HepG2 (cell line): ENCODE results near the gene STK32B. TPM values are rescaled to one million over a fixed set of nuclear protein-coding genes. Genes with fewer than 3 reads are reported as not detected.

Experiments
- ATAC-seq: fragments of 200-7000 bp; cut with Tn5 transposase; 3 replicates; pipeline ENCODE4 v1.9.1; 2020; ENCODE audit warnings: mild to moderate bottlenecking, moderate library complexity
- BruUV-seq: library from RNA; stranded (reverse); fragments of 400-500 nt; replicated peaks from 2 replicates; lab custom pipeline; 2021; lab: Mats Ljungman, UMichigan
- CTCF ChIA-PET: fragments of 300-600 bp; formaldehyde crosslinking; extraction: SDS; loops from one replicate; lab custom pipeline; 2021; ENCODE audit warnings: low total read pairs, inconsistent platforms, low intra/inter-chr PET ratio; lab: Yijun Ruan, JAX
- POLR2A ChIA-PET: fragments of 350-600 bp; sonication (Branson Sonifier 250); formaldehyde crosslinking; loops from one replicate; lab custom pipeline; 2020; ENCODE audit warnings: antibody characterized with exemption, inconsistent platforms; lab: Yijun Ruan, JAX
- DNase-seq: peaks from one replicate; pipeline ENCODE4 v3.0.0-alpha.2; 2015; ENCODE audit warnings: low spot score
- FAIRE-seq: peaks from 3 replicates; lab custom pipeline; 2011; peaks lifted over from hg19 to GRCh38; lab: Jason Lieb, UNC
- H2AFZ ChIP-seq: one replicate; pipeline ENCODE4 v1.6.1; 2011; ENCODE audit warnings: low read length, inconsistent platforms
- H3K27ac ChIP-seq: fragments of 300-600 bp; 3 replicates; pipeline ENCODE4 v1.8.0; 2011; ENCODE audit warnings: mixed run types, mild to moderate bottlenecking, mixed read lengths, low read length, inconsistent platforms; ENCODE audit not compliant: insufficient read depth; ENCODE audit errors: extremely low read length
- H3K27me3 ChIP-seq, 2 experiments: fragments of 200-600 bp in 1 of 2; 2 replicates in 1 of 2; 3 replicates in 1 of 2; pipeline versions ENCODE4 v1.6.0 to v1.8.0; 2011; ENCODE audit warnings: low read length in 2 of 2, mild to moderate bottlenecking in 2 of 2, moderate library complexity in 2 of 2, inconsistent platforms in 1 of 2; ENCODE audit not compliant: insufficient read depth in 2 of 2, control insufficient read depth in 1 of 2
- H3K36me3 ChIP-seq, 2 experiments: fragments of 200-600 bp in 1 of 2; replicated peaks in 1 of 2; 2 replicates in 1 of 2; 3 replicates in 1 of 2; pipeline versions ENCODE4 v1.5.1 to v1.8.0; 2011; ENCODE audit warnings: low read length in 2 of 2, inconsistent platforms in 1 of 2; ENCODE audit not compliant: insufficient read depth in 2 of 2, control insufficient read depth in 1 of 2
- H3K4me1 ChIP-seq: 2 replicates; pipeline ENCODE4 v1.5.1; 2012; ENCODE audit warnings: low read length, inconsistent platforms; ENCODE audit not compliant: insufficient read depth
- H3K4me2 ChIP-seq: 2 replicates; pipeline ENCODE4 v1.6.0; 2011; ENCODE audit warnings: low read depth, low read length, inconsistent platforms
- H3K4me3 ChIP-seq, 3 experiments: fragments of 200-600 bp in 1 of 3; sonication (generic), shearing (Covaris generic) in 1 of 3; replicated peaks in 1 of 3; 2 replicates each; pipeline ENCODE4 v1.5.1; 2011 to 2016; ENCODE audit warnings: low read length in 3 of 3, inconsistent platforms in 2 of 3, low read depth in 2 of 3, mild to moderate bottlenecking in 2 of 3, control low read depth in 1 of 3, mixed read lengths in 1 of 3; ENCODE audit not compliant: insufficient read depth in 1 of 3
- H3K79me2 ChIP-seq: one replicate; pipeline ENCODE4 v1.6.1; 2011; ENCODE audit warnings: low read length, inconsistent platforms; ENCODE audit not compliant: insufficient read depth
- H3K9ac ChIP-seq: 2 replicates; pipeline ENCODE4 v1.6.0; 2011; ENCODE audit warnings: mild to moderate bottlenecking, low read depth, low read length, inconsistent platforms; ENCODE audit not compliant: insufficient read depth
- H3K9me3 ChIP-seq: 2 replicates; pipeline ENCODE4 v1.5.1; 2012; ENCODE audit warnings: mild to moderate bottlenecking, low read length
- H4K20me1 ChIP-seq: 2 replicates; pipeline ENCODE4 v1.6.0; 2011; ENCODE audit warnings: inconsistent platforms, mild to moderate bottlenecking, low read length, moderate library complexity; ENCODE audit not compliant: insufficient read depth
- ARID2 ChIP-seq: sonication (generic); formaldehyde crosslinking; IDR thresholded peaks from 2 replicates; pipeline ENCODE4 v1.8.1; 2022; ENCODE audit warnings: mild to moderate bottlenecking, missing genetic modification reagents, borderline replicate concordance
- EHMT2 ChIP-seq: fragments of 200-600 bp; sonication (generic); IDR thresholded peaks from 2 replicates; pipeline ENCODE4 v1.7.0; 2017; ENCODE audit warnings: antibody characterized with exemption, low read depth, low read length, borderline replicate concordance
- IKZF1 ChIP-seq: fragments of 450-650 bp; IDR thresholded peaks from 2 replicates; pipeline ENCODE4 v1.7.1; 2016
- NFIB ChIP-seq: sonication (generic); formaldehyde crosslinking; IDR thresholded peaks from 2 replicates; pipeline ENCODE4 v1.9.0; 2021; ENCODE audit warnings: missing genetic modification reagents, mild to moderate bottlenecking, borderline replicate concordance
- PCBP1 ChIP-seq: fragments of 200-400 bp; formaldehyde crosslinking; IDR thresholded peaks from 2 replicates; pipeline ENCODE4 v1.6.1; 2017; ENCODE audit warnings: mild to moderate bottlenecking, low read depth, low read length, borderline replicate concordance
- ZFP37 ChIP-seq: sonication (generic); formaldehyde crosslinking; IDR thresholded peaks from 2 replicates; pipeline ENCODE4 v1.4.0; 2020; ENCODE audit warnings: missing genetic modification reagents, borderline replicate concordance
- ZNF556 ChIP-seq: sonication (generic); formaldehyde crosslinking; IDR thresholded peaks from 2 replicates; pipeline ENCODE4 v1.4.0; 2020; ENCODE audit warnings: mild to moderate bottlenecking, missing genetic modification reagents, borderline replicate concordance
- ZNF577 ChIP-seq: sonication (generic); formaldehyde crosslinking; IDR thresholded peaks from 2 replicates; pipeline ENCODE4 v1.4.0; 2020; ENCODE audit warnings: mild to moderate bottlenecking, low read depth, missing genetic modification reagents, borderline replicate concordance
- ZNF615 ChIP-seq: sonication (generic); formaldehyde crosslinking; IDR thresholded peaks from 2 replicates; pipeline ENCODE4 v1.5.0; 2020; ENCODE audit warnings: mild to moderate bottlenecking, missing genetic modification reagents, borderline replicate concordance
- ZNF75D ChIP-seq: sonication (generic); formaldehyde crosslinking; IDR thresholded peaks from 2 replicates; pipeline ENCODE4 v1.8.1; 2023; ENCODE audit warnings: missing genetic modification reagents, mild to moderate bottlenecking, borderline replicate concordance
- WGBS: methylation state at CpG from one replicate; pipeline ENCODE4 v1.1.6; 2017; ENCODE audit warnings: low lambda C conversion rate; 5-methylcytosine and 5-hydroxymethylcytosine counted together
- in situ Hi-C: cut with HindIII; loops from 2 replicates; pipeline ENCODE4 v1.10.0; 2017; ENCODE audit warnings: low pct_unique_long_range_greater_than_20kb; ENCODE audit not compliant: extremely low pct_ligation_motif_present
- intact Hi-C: fragments of 100-400 bp; cut with micrococcal nuclease; formaldehyde crosslinking; loops from one replicate; pipeline ENCODE4 v1.10.0; 2022; ENCODE audit not compliant: unreplicated experiment
- polyA plus RNA-seq, 8 experiments: library from polyadenylated mRNA; depleted of rRNA in 3 of 8; stranded (reverse) in 7 of 8; unstranded in 1 of 8; fragments of >200 nt; fragmentation: Illumina TruSeq in 4 of 8; extraction: Trizol in 4 of 8; gene quantifications; 2 replicates each; pipeline versions ENCODE4 v1.2.1 to v1.2.3, GENCODE V29; 2011 to 2016; ENCODE audit warnings: low read depth in 4 of 8, missing spikeins in 1 of 8, mixed read lengths in 1 of 8; ENCODE audit not compliant: insufficient read depth in 1 of 8
- total RNA-seq, 5 experiments: library from RNA; depleted of rRNA; stranded (reverse); fragments of >200 nt; fragmentation: Illumina TruSeq; extraction: Trizol; gene quantifications; 2 replicates each; pipeline ENCODE4 v1.2.3, GENCODE V29; 2016; ENCODE audit warnings: low read depth in 1 of 5
- TF ChIP-seq, protein P1 (sequence below): sonication (generic); formaldehyde crosslinking; IDR thresholded peaks from 2 replicates; pipeline ENCODE4 v1.9.0; 2021; ENCODE audit warnings: mild to moderate bottlenecking, missing genetic modification reagents
- TF ChIP-seq, protein P2 (sequence below): sonication (generic); formaldehyde crosslinking; IDR thresholded peaks from 2 replicates; pipeline ENCODE4 v1.4.0; 2020; ENCODE audit warnings: mild to moderate bottlenecking, missing genetic modification reagents

STK32B gene
- total and polyA plus RNA-seq, 2 of the 13 experiments (the other 11 are each of a cell fraction or from before 2014, with no cell fraction given), result not detected

DNA sequence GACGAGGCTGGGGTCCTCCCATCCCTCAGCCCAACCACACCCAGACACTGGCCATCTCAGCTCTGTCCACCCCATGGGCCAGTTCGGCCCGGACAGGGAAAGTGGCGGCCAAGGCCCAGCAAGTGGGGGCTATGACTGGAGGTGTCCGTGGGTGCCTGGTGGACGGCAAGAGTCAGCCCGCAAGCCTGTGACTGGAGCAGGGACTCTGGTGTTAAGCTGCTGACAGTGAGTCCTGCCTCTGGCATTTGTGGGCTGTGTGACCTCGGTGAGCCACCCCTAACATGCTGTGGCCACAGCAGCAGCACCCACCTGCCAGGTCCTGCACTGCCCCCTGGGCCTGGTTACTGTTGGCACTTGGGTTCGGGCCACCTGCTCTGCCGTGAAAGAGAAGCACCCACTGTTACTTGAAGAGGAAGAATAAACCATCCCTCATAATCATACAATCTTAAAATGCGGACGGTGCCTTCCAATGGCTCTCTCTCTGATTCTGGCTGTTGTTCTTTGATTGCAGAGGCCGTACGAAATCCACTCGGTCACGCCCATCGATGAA, 405.1 kb downstream of the STK32B start:
- ATAC-seq (no peak), DNase-seq (no peak), FAIRE-seq (no peak)
- Histone ChIP-seq H3K27me3 (peaks cover under 1 to 43% of the 10 kb centered on the region in 2 experiments; a peak in 4 of 5 replicates), H4K20me1 (no peaks in the 10 kb centered on the region), H3K79me2 (no peaks in the 10 kb centered on the region), H3K27ac (no peak overlapping the region), H3K4me1 (no peaks in the 10 kb centered on the region), H3K9ac (no peak overlapping the region), H3K9me3 (no peaks in the 10 kb centered on the region), H3K4me2 (no peak overlapping the region), H2AFZ (no peak overlapping the region), H3K4me3 (no peak overlapping the region), H3K36me3 (no peaks in the 10 kb centered on the region)
- intact Hi-C loops, result no loop called here
- no peak for TF ChIP-seq PCBP1
- in situ Hi-C loops, result no loop called here
- no TSS peak for BruUV-seq
- ChIA-PET POLR2A (no interaction called here), CTCF (no interaction called here)
- WGBS, result 44% methylated on average over 10 of the region's 17 CpGs

DNA sequence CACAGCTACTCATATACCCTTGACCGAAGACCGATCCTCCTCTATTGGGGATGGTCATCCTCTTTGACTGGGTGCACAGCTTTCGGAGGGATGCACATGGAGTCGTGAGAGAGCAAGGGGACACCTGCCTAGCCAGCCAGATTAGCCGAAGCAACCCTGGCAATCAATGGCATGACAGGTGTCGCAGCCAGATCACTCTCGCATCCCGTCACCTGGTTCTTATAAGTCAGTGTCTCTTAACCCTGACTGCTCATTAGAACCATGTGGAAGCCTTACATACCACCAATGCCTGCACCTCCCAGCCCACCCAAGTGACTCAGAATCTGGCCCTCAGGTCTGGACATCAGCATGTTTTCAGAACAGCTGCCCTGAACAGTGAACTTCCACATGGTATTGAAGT, 407.4 kb downstream of the STK32B start:
- H2AFZ ChIP-seq, result no peak overlapping the region
- no peak overlapping the region for H3K9ac ChIP-seq
- FAIRE-seq, result no peak
- H3K9me3 ChIP-seq, result no peaks in the 10 kb centered on the region
- no peak overlapping the region for H3K27ac ChIP-seq
- H3K79me2 ChIP-seq, result no peaks in the 10 kb centered on the region
- H3K27me3 ChIP-seq, result peaks cover 4 to 44% of the 10 kb centered on the region in 2 experiments; a peak in 4 of 5 replicates
- ChIA-PET CTCF (no interaction called here), POLR2A (no interaction called here)
- intact Hi-C loops (no loop called here), in situ Hi-C loops (no loop called here)
- DNase-seq, result no peak
- no peaks in the 10 kb centered on the region for H3K4me1 ChIP-seq
- H3K4me2 ChIP-seq, result no peak overlapping the region
- H3K36me3 ChIP-seq, result no peaks in the 10 kb centered on the region
- H4K20me1 ChIP-seq, result no peaks in the 10 kb centered on the region; the same call in 1 of the 2 replicates
- whole genome bisulfite sequencing, result 34% methylated on average over 7 of the region's 8 CpGs
- no TSS peak for BruUV-seq
- no peak for ATAC-seq
- no peak overlapping the region for H3K4me3 ChIP-seq
- no peak for TF ChIP-seq ARID2 (CRISPR knock-in tag)
- no peak for TF ChIP-seq IKZF1
- TF ChIP-seq ZNF556 (CRISPR knock-in tag), result no peak
- TF ChIP-seq, protein P1, sequence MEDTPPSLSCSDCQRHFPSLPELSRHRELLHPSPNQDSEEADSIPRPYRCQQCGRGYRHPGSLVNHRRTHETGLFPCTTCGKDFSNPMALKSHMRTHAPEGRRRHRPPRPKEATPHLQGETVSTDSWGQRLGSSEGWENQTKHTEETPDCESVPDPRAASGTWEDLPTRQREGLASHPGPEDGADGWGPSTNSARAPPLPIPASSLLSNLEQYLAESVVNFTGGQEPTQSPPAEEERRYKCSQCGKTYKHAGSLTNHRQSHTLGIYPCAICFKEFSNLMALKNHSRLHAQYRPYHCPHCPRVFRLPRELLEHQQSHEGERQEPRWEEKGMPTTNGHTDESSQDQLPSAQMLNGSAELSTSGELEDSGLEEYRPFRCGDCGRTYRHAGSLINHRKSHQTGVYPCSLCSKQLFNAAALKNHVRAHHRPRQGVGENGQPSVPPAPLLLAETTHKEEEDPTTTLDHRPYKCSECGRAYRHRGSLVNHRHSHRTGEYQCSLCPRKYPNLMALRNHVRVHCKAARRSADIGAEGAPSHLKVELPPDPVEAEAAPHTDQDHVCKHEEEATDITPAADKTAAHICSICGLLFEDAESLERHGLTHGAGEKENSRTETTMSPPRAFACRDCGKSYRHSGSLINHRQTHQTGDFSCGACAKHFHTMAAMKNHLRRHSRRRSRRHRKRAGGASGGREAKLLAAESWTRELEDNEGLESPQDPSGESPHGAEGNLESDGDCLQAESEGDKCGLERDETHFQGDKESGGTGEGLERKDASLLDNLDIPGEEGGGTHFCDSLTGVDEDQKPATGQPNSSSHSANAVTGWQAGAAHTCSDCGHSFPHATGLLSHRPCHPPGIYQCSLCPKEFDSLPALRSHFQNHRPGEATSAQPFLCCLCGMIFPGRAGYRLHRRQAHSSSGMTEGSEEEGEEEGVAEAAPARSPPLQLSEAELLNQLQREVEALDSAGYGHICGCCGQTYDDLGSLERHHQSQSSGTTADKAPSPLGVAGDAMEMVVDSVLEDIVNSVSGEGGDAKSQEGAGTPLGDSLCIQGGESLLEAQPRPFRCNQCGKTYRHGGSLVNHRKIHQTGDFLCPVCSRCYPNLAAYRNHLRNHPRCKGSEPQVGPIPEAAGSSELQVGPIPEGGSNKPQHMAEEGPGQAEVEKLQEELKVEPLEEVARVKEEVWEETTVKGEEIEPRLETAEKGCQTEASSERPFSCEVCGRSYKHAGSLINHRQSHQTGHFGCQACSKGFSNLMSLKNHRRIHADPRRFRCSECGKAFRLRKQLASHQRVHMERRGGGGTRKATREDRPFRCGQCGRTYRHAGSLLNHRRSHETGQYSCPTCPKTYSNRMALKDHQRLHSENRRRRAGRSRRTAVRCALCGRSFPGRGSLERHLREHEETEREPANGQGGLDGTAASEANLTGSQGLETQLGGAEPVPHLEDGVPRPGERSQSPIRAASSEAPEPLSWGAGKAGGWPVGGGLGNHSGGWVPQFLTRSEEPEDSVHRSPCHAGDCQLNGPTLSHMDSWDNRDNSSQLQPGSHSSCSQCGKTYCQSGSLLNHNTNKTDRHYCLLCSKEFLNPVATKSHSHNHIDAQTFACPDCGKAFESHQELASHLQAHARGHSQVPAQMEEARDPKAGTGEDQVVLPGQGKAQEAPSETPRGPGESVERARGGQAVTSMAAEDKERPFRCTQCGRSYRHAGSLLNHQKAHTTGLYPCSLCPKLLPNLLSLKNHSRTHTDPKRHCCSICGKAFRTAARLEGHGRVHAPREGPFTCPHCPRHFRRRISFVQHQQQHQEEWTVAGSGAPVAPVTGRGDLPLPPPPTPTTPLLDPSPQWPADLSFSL, result no peak
- TF ChIP-seq, protein P2, sequence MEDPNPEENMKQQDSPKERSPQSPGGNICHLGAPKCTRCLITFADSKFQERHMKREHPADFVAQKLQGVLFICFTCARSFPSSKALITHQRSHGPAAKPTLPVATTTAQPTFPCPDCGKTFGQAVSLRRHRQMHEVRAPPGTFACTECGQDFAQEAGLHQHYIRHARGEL (CRISPR knock-in tag), result no peak
- TF ChIP-seq ZFP37 (CRISPR knock-in tag), result no peak
- TF ChIP-seq ZNF577, result no peak
- TF ChIP-seq ZNF75D (CRISPR knock-in tag), result no peak
- TF ChIP-seq ZNF615 (CRISPR knock-in tag), result no peak
- TF ChIP-seq EHMT2, result no peak
- no peak for TF ChIP-seq NFIB (CRISPR knock-in tag)
